Measurements from ENCODE around the gene TMEM131.
"Not testable (repeated sequence)": the region's sequence is repeated elsewhere in the genome, so short reads cannot be mapped to it uniquely, and the experiment has no call there.

The TMEM131 gene

GRCh38 chr2:97958184-97958583, 37.6 kb downstream of the TMEM131 start:
- Histone ChIP-seq H3K36me3 (no peaks in the 10 kb centered on the region), H3K4me3 (ENCODE audit: low read depth, low read length) (no peak overlapping the region), H3K27me3 (no peaks in the 10 kb centered on the region), H3K4me1 (no peaks in the 10 kb centered on the region), H3K9me3 (no peaks in the 10 kb centered on the region)
- no peak for DNase-seq
- TF ChIP-seq CTCF (IDR thresholded peaks at IDR 0.05; ENCODE audit: low read depth, low read length): no peak

GRCh38 chr2:97957432-97958183, 38.1 kb downstream of the TMEM131 start:
- DNase-seq: no peak
- no peak for TF ChIP-seq CTCF (IDR thresholded peaks at IDR 0.05; ENCODE audit: low read depth, low read length)
- no peaks in the 10 kb centered on the region for H3K36me3 ChIP-seq

GRCh38 chr2:97956753-97957152, 39.0 kb downstream of the TMEM131 start:
- H3K36me3 ChIP-seq; H3K4me1 ChIP-seq; H3K9me3 ChIP-seq; H3K27me3 ChIP-seq; DNase-seq; H3K4me3 ChIP-seq (ENCODE audit: low read depth, low read length): not testable (repeated sequence)

More at GRCh38 chr2:97957432-97958183, 38.1 kb downstream of the TMEM131 start:
- no peaks in the 10 kb centered on the region for H3K27me3 ChIP-seq
- H3K4me1 ChIP-seq: no peaks in the 10 kb centered on the region
- no peak overlapping the region for H3K4me3 ChIP-seq (ENCODE audit: low read depth, low read length)
- no peaks in the 10 kb centered on the region for H3K9me3 ChIP-seq

- no peaks in the 10 kb centered on the region for H3K9me3 ChIP-seq
- H3K36me3 ChIP-seq: no peaks in the 10 kb centered on the region
- H3K27me3 ChIP-seq: no peaks in the 10 kb centered on the region
- H3K4me1 ChIP-seq: no peaks in the 10 kb centered on the region
- H3K4me3 ChIP-seq (ENCODE audit: low read depth, low read length): no peak overlapping the region
- no peak for DNase-seq
- no peak for TF ChIP-seq CTCF (IDR thresholded peaks at IDR 0.05; ENCODE audit: low read depth, low read length)
Observed at GRCh38 chr2:97953853-97954252, 41.9 kb downstream of the TMEM131 start.

- H3K4me1 ChIP-seq: no peaks in the 10 kb centered on the region
- DNase-seq: no peak
- no peak overlapping the region for H3K4me3 ChIP-seq (ENCODE audit: low read depth, low read length)
- TF ChIP-seq CTCF (IDR thresholded peaks at IDR 0.05; ENCODE audit: low read depth, low read length): no peak
- H3K27me3 ChIP-seq: no peaks in the 10 kb centered on the region
- H3K9me3 ChIP-seq: no peaks in the 10 kb centered on the region
- no peaks in the 10 kb centered on the region for H3K36me3 ChIP-seq
Observed at GRCh38 chr2:97952357-97952756, 43.4 kb downstream of the TMEM131 start.

GRCh38 chr2:97951155-97951680, 44.5 kb downstream of the TMEM131 start:
- Histone ChIP-seq H3K27me3 (no peaks in the 10 kb centered on the region), H3K9me3 (no peaks in the 10 kb centered on the region), H3K4me3 (ENCODE audit: low read depth, low read length) (no peak overlapping the region), H3K36me3 (no peaks in the 10 kb centered on the region), H3K4me1 (no peaks in the 10 kb centered on the region)
- no peak for TF ChIP-seq CTCF (IDR thresholded peaks at IDR 0.05; ENCODE audit: low read depth, low read length)
- DNase-seq: no peak
